GM18907 (cell line): ENCODE measurements around the gene CCDC50.

Experiments
- ATAC-seq: cut with Tn5 transposase; IDR thresholded peaks from one replicate; pipeline ENCODE4 v1.9.1; 2021; ENCODE audit warnings: mild to moderate bottlenecking, moderate library complexity; ENCODE audit not compliant: unreplicated experiment

The CCDC50 gene

GRCh38 chr3:191415566-191415965 is 86.4 kb downstream of the CCDC50 start:
- ATAC-seq, result no peak

- no peak for ATAC-seq
Measured at GRCh38 chr3:191417457-191417729, 88.2 kb downstream of the CCDC50 start.

GRCh38 chr3:191420771-191421170 is 91.6 kb downstream of the CCDC50 start:
- no peak for ATAC-seq

- no peak for ATAC-seq
Measured at GRCh38 chr3:191424881-191425280, 95.7 kb downstream of the CCDC50 start.

GRCh38 chr3:191425322-191425734 is 96.1 kb downstream of the CCDC50 start:
- no peak for ATAC-seq

GRCh38 chr3:191426311-191426710 is 97.1 kb downstream of the CCDC50 start:
- no peak for ATAC-seq

GRCh38 chr3:191428177-191428576 is 99.0 kb downstream of the CCDC50 start:
- no peak for ATAC-seq

- no peak for ATAC-seq
Measured at GRCh38 chr3:191430103-191430502, 100.9 kb downstream of the CCDC50 start.

- ATAC-seq, result no peak
Measured at GRCh38 chr3:191431160-191431822, 102.1 kb downstream of the CCDC50 start.

GRCh38 chr3:191432162-191432561 is 103.0 kb downstream of the CCDC50 start:
- no peak for ATAC-seq

GRCh38 chr3:191434024-191434423 is 104.8 kb downstream of the CCDC50 start:
- ATAC-seq, result no peak

- no peak for ATAC-seq
Measured at GRCh38 chr3:191435981-191436380, 106.8 kb downstream of the CCDC50 start.

GRCh38 chr3:191438150-191438814 is 109.1 kb downstream of the CCDC50 start:
- ATAC-seq, result no peak

- no peak for ATAC-seq
Measured at GRCh38 chr3:191440532-191440931, 111.3 kb downstream of the CCDC50 start.

- no peak for ATAC-seq
Measured at GRCh38 chr3:191441687-191442086, 112.5 kb downstream of the CCDC50 start.

GRCh38 chr3:191444569-191444968 is 115.4 kb downstream of the CCDC50 start:
- ATAC-seq, result no peak
